Coronary artery (tissue), 2 donors: ENCODE results near the gene CRHBP.
"Not testable (repeated sequence)": the region's sequence is repeated elsewhere in the genome, so short reads cannot be mapped to it uniquely, and the experiment has no call there.

ENCODE experiments used
- DNase-seq: peaks from one replicate; pipeline ENCODE4 v3.0.0-alpha.2; 2017; ENCODE audit warnings: low spot score
- H3K27ac ChIP-seq, 2 donors: fragments of 200-600 bp; sonication (generic); one replicate each; pipeline ENCODE4 v1.5.1; 2016 to 2019
- H3K4me3 ChIP-seq: fragments of 200-600 bp; sonication (generic); 2 replicates; pipeline ENCODE4 v1.5.1; 2016; ENCODE audit warnings: mild to moderate bottlenecking, moderate library complexity
- CTCF ChIP-seq: fragments of 200-600 bp; sonication (generic); IDR thresholded peaks from one replicate; pipeline ENCODE4 v1.5.1; 2019; ENCODE audit warnings: antibody characterized with exemption

CRHBP gene

DNA sequence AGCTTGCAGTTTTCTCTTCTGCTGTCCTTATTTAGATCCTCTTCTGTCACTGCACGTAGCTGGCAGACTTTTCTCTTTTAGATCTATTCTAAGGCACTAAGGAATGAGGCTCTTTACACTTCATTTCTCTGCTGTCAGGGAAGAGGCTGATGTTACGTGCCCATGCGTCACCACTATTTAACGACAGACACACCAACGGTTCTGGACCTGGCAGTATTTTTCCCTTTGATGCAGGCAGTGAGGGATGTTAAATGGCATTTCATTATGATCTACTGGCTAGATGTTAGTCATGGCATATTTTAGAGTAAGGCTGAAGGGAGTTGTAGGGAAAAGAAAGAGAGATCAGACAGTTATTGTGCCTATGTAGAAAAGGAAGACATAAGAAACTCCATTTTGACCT lies 8.2 kb upstream of the CRHBP start:
- DNase-seq, result no peak
- H3K4me3 ChIP-seq, result no peak overlapping the region
- no peak for TF ChIP-seq CTCF
- H3K27ac ChIP-seq, result no peak overlapping the region

- DNase-seq, H3K27ac ChIP-seq, H3K4me3 ChIP-seq: not testable (repeated sequence)
These were observed 7.6 kb upstream of the CRHBP start for GRCh38 chr5:76945238-76945637.

GRCh38 chr5:76946090-76946489 lies 6.8 kb upstream of the CRHBP start:
- TF ChIP-seq CTCF, result no peak
- no peak overlapping the region for H3K27ac ChIP-seq
- no peak overlapping the region for H3K4me3 ChIP-seq
- DNase-seq, result no peak

GRCh38 chr5:76947082-76947503 lies 5.8 kb upstream of the CRHBP start:
- Histone ChIP-seq H3K27ac (no peak overlapping the region), H3K4me3 (no peak overlapping the region)
- DNase-seq, result no peak
- no peak for TF ChIP-seq CTCF

DNA sequence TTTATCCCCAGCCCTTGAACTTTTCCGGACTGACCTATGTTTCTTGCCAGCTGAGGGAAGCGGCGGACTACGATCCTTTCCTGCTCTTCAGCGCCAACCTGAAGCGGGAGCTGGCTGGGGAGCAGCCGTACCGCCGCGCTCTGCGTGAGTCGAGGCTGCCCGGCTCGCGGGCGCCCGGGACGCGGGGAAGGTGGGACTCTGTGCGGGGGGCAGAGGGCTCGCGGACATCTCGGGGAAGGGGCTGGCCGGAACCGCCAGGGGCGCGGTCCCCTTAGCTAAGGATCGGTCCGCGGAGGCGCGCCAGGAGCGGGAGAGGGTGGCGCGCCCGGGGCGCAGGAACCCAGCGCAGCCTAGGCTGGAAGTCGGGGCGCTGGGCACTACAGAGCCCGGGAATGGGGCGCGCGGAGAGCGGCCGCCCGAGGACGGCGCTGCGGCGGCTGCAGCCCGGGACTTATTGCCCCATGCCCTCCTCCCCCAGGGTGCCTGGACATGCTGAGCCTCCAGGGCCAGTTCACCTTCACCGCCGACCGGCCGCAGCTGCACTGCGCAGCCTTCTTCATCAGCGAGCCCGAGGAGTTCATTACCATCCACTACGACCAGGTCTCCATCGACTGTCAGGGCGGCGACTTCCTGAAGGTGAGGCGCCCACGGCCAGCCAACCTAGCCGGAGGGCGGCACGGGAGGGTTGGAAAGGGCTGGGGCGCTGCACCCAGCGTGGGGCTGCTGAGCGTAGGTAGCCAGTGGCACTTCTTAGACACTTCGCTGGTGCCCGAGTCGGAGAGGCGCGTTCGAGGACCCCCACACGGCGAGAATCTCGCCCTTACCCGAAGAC lies 922 bp downstream of the CRHBP start:
- Histone ChIP-seq H3K27ac (peak overlapping the region in 1 of 2 donors; percentile 5), H3K4me3 (peak overlapping the region; percentile 63)
- TF ChIP-seq CTCF, result no peak
- no peak for DNase-seq

- no peak for TF ChIP-seq CTCF
- no peak overlapping the region for H3K27ac ChIP-seq
- peak overlapping the region; percentile 63 for H3K4me3 ChIP-seq
- DNase-seq, result no peak
These were observed 1.5 kb downstream of the CRHBP start for GRCh38 chr5:76954383-76954763.

DNA sequence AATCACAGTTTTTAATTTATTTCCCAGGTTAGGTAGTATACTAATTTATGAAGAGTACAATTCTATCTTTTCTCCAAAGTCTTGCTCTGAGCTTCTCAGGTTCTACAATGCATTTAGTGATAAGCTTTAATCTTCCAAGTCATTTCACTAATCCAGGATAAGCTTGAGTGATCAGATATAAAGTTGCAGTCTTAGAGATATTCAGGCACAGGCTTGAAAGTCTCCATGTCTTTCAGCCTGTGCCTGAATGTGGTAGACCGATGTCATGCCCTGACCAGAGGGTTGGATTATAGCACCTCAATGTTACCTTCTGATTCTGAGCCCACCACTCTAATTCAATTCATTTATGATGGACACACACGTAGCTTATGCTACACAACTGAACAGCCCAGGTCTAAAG lies 3.2 kb downstream of the CRHBP start:
- no peak for TF ChIP-seq CTCF
- no peak for DNase-seq
- Histone ChIP-seq H3K27ac (no peak overlapping the region), H3K4me3 (no peak overlapping the region)
